HEK293 (cell line): ENCODE data around the gene AFAP1L2.

ENCODE experiments used
- CTCF ChIA-PET: fragments of 350-600 bp; formaldehyde crosslinking; extraction: SDS; loops from one replicate; lab custom pipeline; 2021; ENCODE audit warnings: antibody characterized with exemption; lab: Yijun Ruan, JAX
- POLR2A ChIA-PET: fragments of 300-600 bp; formaldehyde crosslinking; extraction: SDS; loops from one replicate; lab custom pipeline; 2020; ENCODE audit warnings: antibody characterized with exemption, inconsistent platforms; lab: Yijun Ruan, JAX
- H3K27ac ChIP-seq: fragments of 200-500 bp; sonication (Bioruptor generic); 2 replicates; pipeline ENCODE4 v1.5.1; 2014; ENCODE audit warnings: low read depth, low read length, control low read depth, inconsistent platforms; ENCODE audit errors: extremely low read depth
- H3K36me3 ChIP-seq, 2 experiments: fragments of 200-500 bp in 1 of 2; sonication (Bioruptor generic) in 1 of 2; 1 replicate in 1 of 2; 2 replicates in 1 of 2; pipeline ENCODE4 v1.5.1; 2014 to 2017; ENCODE audit warnings: inconsistent platforms in 2 of 2, low read length in 2 of 2; ENCODE audit not compliant: control insufficient read depth in 2 of 2, insufficient read depth in 1 of 2
- H3K4me1 ChIP-seq: fragments of 200-500 bp; sonication (Bioruptor generic); 2 replicates; pipeline ENCODE4 v1.5.1; 2014; ENCODE audit warnings: mild to moderate bottlenecking, low read length, inconsistent platforms; ENCODE audit not compliant: control insufficient read depth, insufficient read depth
- H3K4me3 ChIP-seq: 2 replicates; pipeline ENCODE4 v1.5.1; 2011; ENCODE audit warnings: low read depth, mild to moderate bottlenecking, control low read depth, low read length, moderate library complexity
- H3K9me3 ChIP-seq: fragments of 200-500 bp; sonication (Bioruptor generic); 2 replicates; pipeline ENCODE4 v1.5.1; 2014; ENCODE audit warnings: low read depth, low read length, inconsistent platforms; ENCODE audit not compliant: control insufficient read depth, insufficient read depth
- GFI1B ChIP-seq: fragments of 450-650 bp; formaldehyde crosslinking; IDR thresholded peaks from 2 replicates; pipeline ENCODE4 v1.5.1; 2016; ENCODE audit warnings: missing biosample characterization, missing genetic modification characterization
- GLI4 ChIP-seq: fragments of 450-650 bp; formaldehyde crosslinking; IDR thresholded peaks from 2 replicates; pipeline ENCODE4 v1.5.1; 2016; ENCODE audit warnings: missing biosample characterization, missing genetic modification characterization
- HOXD13 ChIP-seq: sonication (generic); formaldehyde crosslinking; IDR thresholded peaks from 2 replicates; pipeline ENCODE4 v1.8.0; 2022; ENCODE audit warnings: missing genetic modification reagents, borderline replicate concordance
- INSM2 ChIP-seq: fragments of 450-650 bp; formaldehyde crosslinking; IDR thresholded peaks from 2 replicates; pipeline ENCODE4 v1.5.1; 2016; ENCODE audit warnings: missing biosample characterization, missing genetic modification characterization
- KLF7 ChIP-seq: fragments of 450-650 bp; formaldehyde crosslinking; IDR thresholded peaks from 2 replicates; pipeline ENCODE4 v1.5.1; 2016; ENCODE audit warnings: missing biosample characterization, missing genetic modification characterization, borderline replicate concordance
- KLF9 ChIP-seq: fragments of 450-650 bp; formaldehyde crosslinking; IDR thresholded peaks from 2 replicates; pipeline ENCODE4 v1.5.1; 2016; ENCODE audit warnings: missing biosample characterization, missing genetic modification characterization, low read depth
- REPIN1 ChIP-seq: fragments of 450-650 bp; formaldehyde crosslinking; IDR thresholded peaks from 2 replicates; pipeline ENCODE4 v1.5.1; 2017; ENCODE audit warnings: missing biosample characterization, missing genetic modification characterization, low read depth
- ZBTB7A ChIP-seq: fragments of 450-650 bp; formaldehyde crosslinking; IDR thresholded peaks from 2 replicates; pipeline ENCODE4 v1.5.1; 2016; ENCODE audit warnings: low read depth, missing biosample characterization, missing genetic modification characterization
- ZEB2 ChIP-seq: fragments of 450-650 bp; formaldehyde crosslinking; IDR thresholded peaks from 2 replicates; pipeline ENCODE4 v1.5.1; 2016; ENCODE audit warnings: missing biosample characterization, missing genetic modification characterization
- ZFHX2 ChIP-seq: fragments of 450-650 bp; formaldehyde crosslinking; conservative IDR thresholded peaks from 2 replicates; pipeline ENCODE4 v1.5.1; 2016; ENCODE audit warnings: missing biosample characterization, missing genetic modification characterization
- ZNF10 ChIP-seq: fragments of 450-650 bp; formaldehyde crosslinking; IDR thresholded peaks from 2 replicates; pipeline ENCODE4 v1.5.1; 2017; ENCODE audit warnings: missing biosample characterization, missing genetic modification characterization
- ZNF138 ChIP-seq: fragments of 450-650 bp; formaldehyde crosslinking; IDR thresholded peaks from 2 replicates; pipeline ENCODE4 v1.5.1; 2016; ENCODE audit warnings: missing biosample characterization, missing genetic modification characterization, borderline replicate concordance
- ZNF174 ChIP-seq: fragments of 450-650 bp; formaldehyde crosslinking; IDR thresholded peaks from 2 replicates; pipeline ENCODE4 v1.5.0; 2017; ENCODE audit warnings: missing biosample characterization, mild to moderate bottlenecking, missing genetic modification characterization
- ZNF23 ChIP-seq: fragments of 450-650 bp; formaldehyde crosslinking; IDR thresholded peaks from 2 replicates; pipeline ENCODE4 v1.5.1; 2016; ENCODE audit warnings: missing biosample characterization, missing genetic modification characterization, borderline replicate concordance
- ZNF248 ChIP-seq: fragments of 450-650 bp; formaldehyde crosslinking; IDR thresholded peaks from 2 replicates; pipeline ENCODE4 v1.5.1; 2017; ENCODE audit warnings: missing biosample characterization, missing genetic modification characterization
- ZNF366 ChIP-seq: fragments of 450-650 bp; formaldehyde crosslinking; conservative IDR thresholded peaks from 2 replicates; pipeline ENCODE4 v1.5.1; 2016; ENCODE audit warnings: missing biosample characterization, missing genetic modification characterization
- ZNF37A ChIP-seq: fragments of 450-650 bp; IDR thresholded peaks from 2 replicates; pipeline ENCODE4 v1.5.1; 2018; ENCODE audit warnings: missing biosample characterization, missing genetic modification characterization
- ZNF426 ChIP-seq: fragments of 450-650 bp; formaldehyde crosslinking; IDR thresholded peaks from 2 replicates; pipeline ENCODE4 v1.5.1; 2017; ENCODE audit warnings: missing biosample characterization, missing genetic modification characterization, mild to moderate bottlenecking, inconsistent platforms, moderate library complexity
- ZNF473 ChIP-seq: fragments of 450-650 bp; formaldehyde crosslinking; IDR thresholded peaks from 2 replicates; pipeline ENCODE4 v1.5.1; 2017; ENCODE audit warnings: missing biosample characterization, missing genetic modification characterization
- ZNF513 ChIP-seq: fragments of 450-650 bp; IDR thresholded peaks from 2 replicates; pipeline ENCODE4 v1.5.1; 2018; ENCODE audit warnings: missing biosample characterization, missing genetic modification characterization
- ZNF549 ChIP-seq: fragments of 450-650 bp; IDR thresholded peaks from 2 replicates; pipeline ENCODE4 v1.5.1; 2018; ENCODE audit warnings: missing biosample characterization, missing genetic modification characterization, mild to moderate bottlenecking, inconsistent platforms, moderate library complexity
- ZNF670 ChIP-seq: fragments of 450-650 bp; formaldehyde crosslinking; IDR thresholded peaks from 2 replicates; pipeline ENCODE4 v1.5.1; 2016; ENCODE audit warnings: missing biosample characterization, missing genetic modification characterization, low read depth
- ZNF704 ChIP-seq: fragments of 450-650 bp; formaldehyde crosslinking; IDR thresholded peaks from 2 replicates; pipeline ENCODE4 v1.5.1; 2016; ENCODE audit warnings: missing biosample characterization, missing genetic modification characterization
- ZNF747 ChIP-seq: fragments of 450-650 bp; formaldehyde crosslinking; IDR thresholded peaks from 2 replicates; pipeline ENCODE4 v1.5.1; 2016; ENCODE audit warnings: missing biosample characterization, missing genetic modification characterization
- ZSCAN16 ChIP-seq: fragments of 450-650 bp; formaldehyde crosslinking; IDR thresholded peaks from 2 replicates; pipeline ENCODE4 v1.5.1; 2016; ENCODE audit warnings: missing biosample characterization, missing genetic modification characterization
- ZSCAN23 ChIP-seq: fragments of 450-650 bp; formaldehyde crosslinking; IDR thresholded peaks from 2 replicates; pipeline ENCODE4 v1.5.1; 2016; ENCODE audit warnings: missing biosample characterization, missing genetic modification characterization

The AFAP1L2 gene

GRCh38 chr10:114332301-114333192, 71.8 kb downstream of the AFAP1L2 start (continued):
- TF ChIP-seq ZNF513 (tag by site-specific recombination), result no peak
- TF ChIP-seq ZEB2 (tag by site-specific recombination), result no peak
- TF ChIP-seq KLF9 (tag by site-specific recombination), result no peak
- TF ChIP-seq ZNF248 (tag by site-specific recombination), result no peak

- ChIA-PET CTCF (interaction anchor here (0.6 to 1.1 kb wide), 2 partner anchors 26 to 171 kb away, joined by 6 to 7 read pairs; no protein-coding TSS in a partner anchor), POLR2A (interaction anchor here (0.6 kb wide), 1 partner anchor 38 kb away, joined by 3 read pairs; no protein-coding TSS in a partner anchor)
- Histone ChIP-seq H3K27ac (no peak overlapping the region), H3K36me3 (no peaks in the 10 kb centered on the region), H3K4me3 (no peak overlapping the region), H3K9me3 (no peaks in the 10 kb centered on the region), H3K4me1 (no peaks in the 10 kb centered on the region)
- TF ChIP-seq ZNF670 (tag by site-specific recombination) (no peak), ZNF549 (no peak), ZNF704 (tag by site-specific recombination) (no peak), ZNF366 (tag by site-specific recombination) (no peak), ZNF23 (tag by site-specific recombination) (no peak), ZNF473 (tag by site-specific recombination) (no peak), ZBTB7A (tag by site-specific recombination) (no peak), ZNF174 (tag by site-specific recombination) (no peak), GFI1B (tag by site-specific recombination) (no peak), REPIN1 (tag by site-specific recombination) (no peak)
Measured at GRCh38 chr10:114329634-114330365, 74.5 kb downstream of the AFAP1L2 start.

GRCh38 chr10:114328874-114329273, 75.4 kb downstream of the AFAP1L2 start:
- Histone ChIP-seq H3K27ac (no peak overlapping the region), H3K4me1 (no peaks in the 10 kb centered on the region), H3K9me3 (no peaks in the 10 kb centered on the region), H3K36me3 (no peaks in the 10 kb centered on the region), H3K4me3 (no peak overlapping the region)
- ChIA-PET POLR2A (no interaction called here), CTCF (no interaction called here)
- no peak for TF ChIP-seq ZNF10 (tag by site-specific recombination)
- TF ChIP-seq ZSCAN23 (tag by site-specific recombination), result no peak
- TF ChIP-seq ZNF426 (tag by site-specific recombination), result no peak
- no peak for TF ChIP-seq ZNF670 (tag by site-specific recombination)
- TF ChIP-seq ZNF37A (tag by site-specific recombination), result no peak
- no peak for TF ChIP-seq ZFHX2 (tag by site-specific recombination)
- TF ChIP-seq KLF7 (tag by site-specific recombination), result no peak
- no peak for TF ChIP-seq INSM2 (tag by site-specific recombination)
- no peak for TF ChIP-seq ZNF138
- TF ChIP-seq ZNF747, result no peak
- TF ChIP-seq HOXD13 (CRISPR knock-in tag), result no peak
- no peak for TF ChIP-seq ZSCAN16 (tag by site-specific recombination)
- no peak for TF ChIP-seq GLI4
